ENCODE results near the gene CFAP100.

GRCh38 chr3:126434264-126434590 is 39.5 kb downstream of the CFAP100 start:
- TF ChIP-seq POLR2A (IDR thresholded peaks at IDR 0.05; ENCODE audit: low read depth, low read length) = no peak
- no peak for TF ChIP-seq RAD21 (IDR thresholded peaks at IDR 0.05; ENCODE audit: low read length)
- TF ChIP-seq CTCF (conservative IDR thresholded peaks at IDR 0.05; ENCODE audit: low read depth, low read length) = no peak
- no peak for TF ChIP-seq SMC3 (IDR thresholded peaks at IDR 0.05; ENCODE audit: low read depth, low read length)
- TF ChIP-seq USF2 (IDR thresholded peaks at IDR 0.05; ENCODE audit: low read depth, low read length) = no peak
- TF ChIP-seq ELK1 (IDR thresholded peaks at IDR 0.05; ENCODE audit: borderline replicate concordance, low read depth, low read length) = no peak
- no peak for TF ChIP-seq NFE2L2 (IDR thresholded peaks at IDR 0.05; ENCODE audit: low read depth, low read length)
- TF ChIP-seq CHD1 (IDR thresholded peaks at IDR 0.05; ENCODE audit: low read depth, low read length) = no peak
- no peak for TF ChIP-seq MAFK (IDR thresholded peaks at IDR 0.05; ENCODE audit: low read depth, low read length)
- no peak for TF ChIP-seq RCOR1 (IDR thresholded peaks at IDR 0.05; ENCODE audit: insufficient replicate concordance, low read length)
- no peak for TF ChIP-seq RFX5 (IDR thresholded peaks at IDR 0.05; ENCODE audit: low read depth, low read length)
